ENCODE data around the gene DHRS9. TPM values are rescaled to one million over a fixed set of nuclear protein-coding genes. Genes with fewer than 3 reads are reported as not detected.

DHRS9 gene
- total and polyA plus RNA-seq, 12 donors, result 0.09 to 1.7 (median 0.39) TPM; not detected in 5

GRCh38 chr2:169073211-169073962 lies 4.0 kb downstream of the DHRS9 start:
- TF ChIP-seq POLR2A (IDR thresholded peaks at IDR 0.05) (no peak), CTCF (IDR thresholded peaks at IDR 0.05) (no peak)
- intact Hi-C loops (cut with DNase I), result no loop called here
- WGBS, 4 donors, result 78 to 88% (median 83%) methylated on average over 3 of the region's 3 CpGs
- Histone ChIP-seq H3K27me3 (no peaks in the 10 kb centered on the region), H3K9me3 (replicated peaks in 1 of 3) (no peaks in the 10 kb centered on the region), H3K27ac (no peak overlapping the region), H3K36me3 (replicated peaks in 1 of 2) (no peaks in the 10 kb centered on the region), H3K4me1 (replicated peaks in 1 of 2) (peaks cover 0 to 5% of the 10 kb centered on the region in 2 donors), H3K4me3 (no peak overlapping the region)
- DNase-seq, result no peak

DNA sequence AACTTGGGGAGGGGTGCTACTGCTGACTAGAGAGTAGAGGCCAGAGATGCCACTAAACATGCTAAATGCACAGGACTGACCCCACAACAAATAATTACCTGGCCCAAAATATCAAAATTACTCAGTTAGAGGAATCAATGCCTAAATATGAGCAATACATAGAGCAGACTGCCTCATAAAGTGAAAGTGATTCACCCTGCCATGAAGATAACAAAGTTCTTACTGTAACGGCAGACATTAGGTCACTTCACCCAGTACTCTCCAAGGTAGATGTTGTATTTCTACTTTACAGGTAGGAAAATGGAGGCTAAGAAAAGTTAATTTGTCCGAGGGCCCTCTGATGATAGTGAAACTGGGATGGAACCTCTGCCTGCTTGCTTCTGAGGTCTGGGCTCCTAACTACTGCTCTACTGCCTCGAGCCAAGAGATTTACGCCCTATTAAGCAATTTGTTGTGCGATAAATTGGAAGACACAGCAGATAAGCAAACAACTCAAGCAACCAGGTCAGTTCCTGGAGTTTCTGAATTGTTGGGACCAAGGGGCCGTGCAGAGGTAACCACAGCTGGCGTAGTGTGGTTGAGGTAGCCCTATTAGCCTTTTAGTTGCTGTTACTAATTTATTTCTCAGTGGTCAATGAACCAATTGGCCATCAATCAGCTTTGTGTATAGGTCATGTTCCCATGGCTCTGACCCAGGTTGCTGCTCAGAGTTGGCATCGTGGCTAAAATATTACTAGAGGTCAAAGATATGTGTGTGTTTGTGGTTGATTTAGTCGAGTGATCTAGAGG lies 4.8 kb downstream of the DHRS9 start:
- intact Hi-C loops (cut with DNase I), result no loop called here
- peaks cover 0 to 5% of the 10 kb centered on the region in 2 donors for H3K4me1 ChIP-seq (replicated peaks in 1 of 2)
- no peak for TF ChIP-seq CTCF (IDR thresholded peaks at IDR 0.05)

DNA sequence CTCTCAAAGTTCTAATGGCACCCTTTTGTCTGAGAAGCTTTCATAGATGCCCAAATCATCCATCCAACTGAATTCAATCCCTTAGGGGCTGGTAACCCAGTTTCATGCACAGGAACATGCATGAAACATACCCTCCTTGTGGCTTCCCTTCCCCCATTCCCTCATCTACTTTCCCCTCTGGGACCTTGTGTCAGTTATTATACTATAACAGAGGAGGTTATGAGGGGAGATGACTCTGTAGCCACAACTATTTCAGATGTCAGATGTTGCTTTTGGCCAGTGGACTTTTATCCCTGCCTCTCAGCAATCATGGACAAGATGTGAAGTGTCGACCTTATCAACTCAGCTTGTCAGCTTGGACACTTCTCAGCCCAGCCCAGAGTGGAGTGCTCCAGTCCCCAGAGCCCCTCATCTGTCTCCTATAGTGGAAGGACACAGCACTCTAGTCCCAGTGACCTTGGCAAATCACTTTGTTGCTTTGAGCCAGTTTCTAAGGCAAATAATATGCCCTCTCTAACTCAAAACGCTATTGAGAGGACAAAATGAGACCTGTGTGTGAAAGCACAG lies 8.4 kb downstream of the DHRS9 start:
- Histone ChIP-seq H3K27me3 (no peaks in the 10 kb centered on the region), H3K4me1 (replicated peaks in 1 of 2) (peaks cover 0 to 5% of the 10 kb centered on the region in 2 donors), H3K27ac (no peak overlapping the region), H3K36me3 (replicated peaks in 1 of 2) (no peaks in the 10 kb centered on the region), H3K4me3 (no peak overlapping the region), H3K9me3 (replicated peaks in 1 of 3) (no peaks in the 10 kb centered on the region)
- WGBS, 4 donors, result 22 to 31% (median 27%) methylated on average over 2 of the region's 2 CpGs
- DNase-seq, result no peak
- intact Hi-C loops (cut with DNase I), result no loop called here
- TF ChIP-seq CTCF (IDR thresholded peaks at IDR 0.05), result no peak
- TF ChIP-seq POLR2A (IDR thresholded peaks at IDR 0.05), result no peak

More for the DNA sequence above, 4.8 kb downstream of the DHRS9 start:
- Histone ChIP-seq H3K9me3 (replicated peaks in 1 of 3) (no peaks in the 10 kb centered on the region), H3K4me3 (no peak overlapping the region), H3K36me3 (replicated peaks in 1 of 2) (no peaks in the 10 kb centered on the region), H3K27ac (no peak overlapping the region), H3K27me3 (no peaks in the 10 kb centered on the region)
- DNase-seq, result no peak
- 61 to 64% (median 63%) methylated on average over 9 of the region's 9 CpGs for WGBS, 4 donors
